ENCODE data around the gene ST13. TPM values are rescaled to one million over a fixed set of nuclear protein-coding genes. Genes with fewer than 3 reads are reported as not detected.

Gene ST13
- total and polyA plus RNA-seq, 9 of the 15 experiments (the other 6 are each of a cell fraction or from before 2014, with no cell fraction given) = 53.6 to 311 (median 195) TPM

GRCh38 chr22:40813912-40814315 is 42.5 kb downstream of the ST13 start (continued):
- TF ChIP-seq, protein P1, sequence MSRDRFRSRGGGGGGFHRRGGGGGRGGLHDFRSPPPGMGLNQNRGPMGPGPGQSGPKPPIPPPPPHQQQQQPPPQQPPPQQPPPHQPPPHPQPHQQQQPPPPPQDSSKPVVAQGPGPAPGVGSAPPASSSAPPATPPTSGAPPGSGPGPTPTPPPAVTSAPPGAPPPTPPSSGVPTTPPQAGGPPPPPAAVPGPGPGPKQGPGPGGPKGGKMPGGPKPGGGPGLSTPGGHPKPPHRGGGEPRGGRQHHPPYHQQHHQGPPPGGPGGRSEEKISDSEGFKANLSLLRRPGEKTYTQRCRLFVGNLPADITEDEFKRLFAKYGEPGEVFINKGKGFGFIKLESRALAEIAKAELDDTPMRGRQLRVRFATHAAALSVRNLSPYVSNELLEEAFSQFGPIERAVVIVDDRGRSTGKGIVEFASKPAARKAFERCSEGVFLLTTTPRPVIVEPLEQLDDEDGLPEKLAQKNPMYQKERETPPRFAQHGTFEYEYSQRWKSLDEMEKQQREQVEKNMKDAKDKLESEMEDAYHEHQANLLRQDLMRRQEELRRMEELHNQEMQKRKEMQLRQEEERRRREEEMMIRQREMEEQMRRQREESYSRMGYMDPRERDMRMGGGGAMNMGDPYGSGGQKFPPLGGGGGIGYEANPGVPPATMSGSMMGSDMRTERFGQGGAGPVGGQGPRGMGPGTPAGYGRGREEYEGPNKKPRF (IDR thresholded peaks at IDR 0.05; ENCODE audit: low read depth, low read length) = no peak
- TF ChIP-seq, protein P2, sequence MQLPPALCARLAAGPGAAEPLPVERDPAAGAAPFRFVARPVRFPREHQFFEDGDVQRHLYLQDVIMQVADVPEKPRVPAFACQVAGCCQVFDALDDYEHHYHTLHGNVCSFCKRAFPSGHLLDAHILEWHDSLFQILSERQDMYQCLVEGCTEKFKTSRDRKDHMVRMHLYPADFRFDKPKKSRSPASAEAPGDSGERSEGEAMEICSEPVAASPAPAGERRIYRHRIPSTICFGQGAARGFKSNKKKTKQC (CRISPR knock-in tag; IDR thresholded peaks at IDR 0.05) = no peak
- peak; percentile 100 for TF ChIP-seq KDM2B (CRISPR knock-in tag; IDR thresholded peaks at IDR 0.05)
- peak; percentile 62 for TF ChIP-seq RBFOX2 (IDR thresholded peaks at IDR 0.05; ENCODE audit: low read depth, low read length)
- TF ChIP-seq NFIX (CRISPR knock-in tag; IDR thresholded peaks at IDR 0.05; ENCODE audit: low read depth) = peak; percentile 75
- TF ChIP-seq, protein P3, sequence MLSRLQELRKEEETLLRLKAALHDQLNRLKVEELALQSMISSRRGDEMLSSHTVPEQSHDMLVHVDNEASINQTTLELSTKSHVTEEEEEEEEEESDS (CRISPR knock-in tag; IDR thresholded peaks at IDR 0.05) = peak; percentile 87
- TF ChIP-seq HMG20B (CRISPR knock-in tag; IDR thresholded peaks at IDR 0.05) = no peak
- no peak for TF ChIP-seq IRF1 (CRISPR knock-in tag; IDR thresholded peaks at IDR 0.05; ENCODE audit: borderline replicate concordance)
- TF ChIP-seq, protein P4, sequence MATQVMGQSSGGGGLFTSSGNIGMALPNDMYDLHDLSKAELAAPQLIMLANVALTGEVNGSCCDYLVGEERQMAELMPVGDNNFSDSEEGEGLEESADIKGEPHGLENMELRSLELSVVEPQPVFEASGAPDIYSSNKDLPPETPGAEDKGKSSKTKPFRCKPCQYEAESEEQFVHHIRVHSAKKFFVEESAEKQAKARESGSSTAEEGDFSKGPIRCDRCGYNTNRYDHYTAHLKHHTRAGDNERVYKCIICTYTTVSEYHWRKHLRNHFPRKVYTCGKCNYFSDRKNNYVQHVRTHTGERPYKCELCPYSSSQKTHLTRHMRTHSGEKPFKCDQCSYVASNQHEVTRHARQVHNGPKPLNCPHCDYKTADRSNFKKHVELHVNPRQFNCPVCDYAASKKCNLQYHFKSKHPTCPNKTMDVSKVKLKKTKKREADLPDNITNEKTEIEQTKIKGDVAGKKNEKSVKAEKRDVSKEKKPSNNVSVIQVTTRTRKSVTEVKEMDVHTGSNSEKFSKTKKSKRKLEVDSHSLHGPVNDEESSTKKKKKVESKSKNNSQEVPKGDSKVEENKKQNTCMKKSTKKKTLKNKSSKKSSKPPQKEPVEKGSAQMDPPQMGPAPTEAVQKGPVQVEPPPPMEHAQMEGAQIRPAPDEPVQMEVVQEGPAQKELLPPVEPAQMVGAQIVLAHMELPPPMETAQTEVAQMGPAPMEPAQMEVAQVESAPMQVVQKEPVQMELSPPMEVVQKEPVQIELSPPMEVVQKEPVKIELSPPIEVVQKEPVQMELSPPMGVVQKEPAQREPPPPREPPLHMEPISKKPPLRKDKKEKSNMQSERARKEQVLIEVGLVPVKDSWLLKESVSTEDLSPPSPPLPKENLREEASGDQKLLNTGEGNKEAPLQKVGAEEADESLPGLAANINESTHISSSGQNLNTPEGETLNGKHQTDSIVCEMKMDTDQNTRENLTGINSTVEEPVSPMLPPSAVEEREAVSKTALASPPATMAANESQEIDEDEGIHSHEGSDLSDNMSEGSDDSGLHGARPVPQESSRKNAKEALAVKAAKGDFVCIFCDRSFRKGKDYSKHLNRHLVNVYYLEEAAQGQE (IDR thresholded peaks at IDR 0.05; ENCODE audit: borderline replicate concordance) = no peak
- TF ChIP-seq, protein P4 (CRISPR knock-in tag; IDR thresholded peaks at IDR 0.05; ENCODE audit: low read depth) = peak; percentile 82
- TF ChIP-seq CHD4 (IDR thresholded peaks at IDR 0.05; ENCODE audit: insufficient read depth, insufficient replicate concordance, low read depth, low read length, poor library complexity, severe bottlenecking) = no peak
- peak; percentile 79 for TF ChIP-seq NCOA1 (IDR thresholded peaks at IDR 0.05; ENCODE audit: low read depth)
- no peak for TF ChIP-seq CTCFL (IDR thresholded peaks at IDR 0.05; ENCODE audit: borderline replicate concordance, insufficient read depth, low read depth, low read length, poor library complexity, severe bottlenecking)
- peak; percentile 98 for TF ChIP-seq BACH1 (tag; IDR thresholded peaks at IDR 0.05)

All from K562 (cell line).